Activated CD8-positive, alpha-beta memory T cell treated with anti-CD3 and anti-CD28 coated beads for 36 hours (primary cell): ENCODE results near the gene SLC1A2. TPM values are rescaled to one million over a fixed set of nuclear protein-coding genes. Genes with fewer than 3 reads are reported as not detected.

Experiments
- CTCF ChIA-PET: fragments of 350-600 bp; sonication (Branson Sonifier 250); formaldehyde crosslinking; loops from one replicate; lab custom pipeline; 2021; ENCODE audit warnings: antibody characterized with exemption; lab: Charles Lee
- POLR2A ChIA-PET: fragments of 350-600 bp; sonication (Branson Sonifier 250); formaldehyde crosslinking; loops from one replicate; lab custom pipeline; 2021; ENCODE audit warnings: antibody characterized with exemption; lab: Charles Lee
- total RNA-seq, 2 experiments: library from RNA; stranded (reverse); gene quantifications; one replicate each; pipeline ENCODE4 v1.2.3, GENCODE V29; 2021

Gene SLC1A2
- total RNA-seq, 2 experiments from 2014 or later = not detected

- ChIA-PET POLR2A (no interaction called here), CTCF (no interaction called here)
These were observed 59.3 kb downstream of the SLC1A2 start for GRCh38 chr11:35360055-35360530.

DNA sequence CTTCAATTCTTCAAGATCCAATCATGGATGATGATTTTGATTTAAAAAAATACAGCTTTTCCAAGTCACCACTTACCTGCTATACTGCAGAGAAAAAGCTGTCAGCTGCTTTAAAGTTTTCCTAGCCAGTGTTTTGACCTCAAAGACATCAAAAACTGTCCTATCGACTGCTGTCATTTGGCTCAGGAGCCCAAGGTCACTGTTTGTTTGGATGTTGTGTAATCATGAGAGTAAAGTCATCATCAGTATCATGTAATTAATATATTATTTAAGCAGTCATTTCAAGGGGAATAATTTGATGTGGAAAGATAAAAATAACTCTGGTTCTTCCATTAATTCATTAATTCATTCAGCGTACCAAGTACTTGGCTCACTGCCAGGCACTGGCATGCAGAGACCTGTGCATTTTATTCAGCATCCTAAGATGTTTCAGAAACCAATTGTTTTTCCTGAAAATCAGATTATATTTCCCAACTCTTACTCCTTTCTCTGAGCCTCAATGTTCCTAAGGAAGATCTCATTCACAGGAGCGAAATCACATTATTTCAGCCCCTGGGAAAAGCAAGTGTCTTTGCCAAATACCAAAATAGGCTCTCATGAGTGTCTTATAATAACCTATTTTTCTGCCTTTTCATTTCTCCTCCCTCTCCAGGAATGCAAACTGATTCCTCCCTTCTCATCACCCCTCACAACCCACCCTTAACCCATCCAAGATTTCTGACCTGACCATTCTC, 59.9 kb downstream of the SLC1A2 start:
- CTCF ChIA-PET = no interaction called here

GRCh38 chr11:35358391-35358790, 61.0 kb downstream of the SLC1A2 start:
- ChIA-PET POLR2A (no interaction called here), CTCF (no interaction called here)

More for the DNA sequence above, 59.9 kb downstream of the SLC1A2 start:
- POLR2A ChIA-PET = no interaction called here

- CTCF ChIA-PET = no interaction called here
- POLR2A ChIA-PET = no interaction called here
These were observed 61.4 kb downstream of the SLC1A2 start for GRCh38 chr11:35357923-35358322.

DNA sequence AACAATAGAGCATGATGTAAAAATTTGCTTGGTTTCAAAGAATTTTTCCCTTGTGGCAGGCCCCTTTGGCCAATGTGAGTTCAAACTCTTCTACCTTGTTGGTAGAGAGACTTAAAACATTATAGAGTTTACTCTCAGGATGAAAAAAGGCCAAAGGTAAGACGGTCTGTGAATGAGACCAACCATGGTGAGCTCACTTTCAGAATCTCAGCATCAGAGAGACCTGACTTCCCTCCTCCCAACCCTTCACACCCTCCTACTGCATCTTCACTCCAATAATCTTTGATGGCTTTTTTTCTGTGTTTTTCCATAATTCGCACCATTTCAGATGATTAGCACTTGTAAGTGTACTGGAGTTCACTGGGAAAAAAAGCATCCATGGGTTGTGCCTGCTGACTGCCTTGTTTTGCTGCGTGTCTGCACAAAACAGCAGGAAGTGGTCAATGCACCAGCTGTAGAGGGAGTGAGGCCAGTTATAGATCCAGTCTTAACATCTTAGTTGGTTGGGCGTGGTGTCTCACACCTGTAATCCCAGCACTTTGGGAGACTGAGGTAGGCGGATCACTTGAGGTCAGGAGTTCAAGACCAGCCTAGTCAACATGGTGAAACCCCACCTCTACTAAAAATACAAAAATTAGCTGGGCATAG, 64.1 kb downstream of the SLC1A2 start:
- ChIA-PET POLR2A (no interaction called here), CTCF (no interaction called here)

DNA sequence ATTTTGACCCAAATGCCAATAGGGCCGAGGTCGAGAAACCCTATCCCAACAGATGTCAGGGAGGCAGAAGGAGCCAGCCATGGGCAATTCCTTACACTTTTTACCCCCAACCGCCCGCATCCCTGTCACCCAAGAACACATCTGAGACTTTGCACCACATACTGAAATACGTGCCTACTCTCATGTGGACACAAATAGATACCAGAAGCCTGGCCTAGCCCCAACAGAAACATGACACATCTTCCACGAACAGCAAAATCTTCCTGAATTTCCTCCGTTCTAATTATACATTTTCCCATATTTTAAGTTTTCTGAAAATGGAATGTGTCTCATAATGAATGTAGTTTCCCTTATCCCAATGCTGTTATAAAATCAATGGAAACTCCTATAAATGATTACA, 64.7 kb downstream of the SLC1A2 start:
- ChIA-PET POLR2A (no interaction called here), CTCF (no interaction called here)

GRCh38 chr11:35352077-35352888, 67.1 kb downstream of the SLC1A2 start:
- POLR2A ChIA-PET = no interaction called here
- CTCF ChIA-PET = interaction anchor here (0.6 kb wide), 1 partner anchor 31 kb away, joined by 3 read pairs; no protein-coding TSS in a partner anchor

GRCh38 chr11:35349897-35350296, 69.5 kb downstream of the SLC1A2 start:
- CTCF ChIA-PET = interaction anchor here (1.4 kb wide), 1 partner anchor 9 kb away, joined by 4 read pairs; no protein-coding TSS in a partner anchor
- POLR2A ChIA-PET = no interaction called here

DNA sequence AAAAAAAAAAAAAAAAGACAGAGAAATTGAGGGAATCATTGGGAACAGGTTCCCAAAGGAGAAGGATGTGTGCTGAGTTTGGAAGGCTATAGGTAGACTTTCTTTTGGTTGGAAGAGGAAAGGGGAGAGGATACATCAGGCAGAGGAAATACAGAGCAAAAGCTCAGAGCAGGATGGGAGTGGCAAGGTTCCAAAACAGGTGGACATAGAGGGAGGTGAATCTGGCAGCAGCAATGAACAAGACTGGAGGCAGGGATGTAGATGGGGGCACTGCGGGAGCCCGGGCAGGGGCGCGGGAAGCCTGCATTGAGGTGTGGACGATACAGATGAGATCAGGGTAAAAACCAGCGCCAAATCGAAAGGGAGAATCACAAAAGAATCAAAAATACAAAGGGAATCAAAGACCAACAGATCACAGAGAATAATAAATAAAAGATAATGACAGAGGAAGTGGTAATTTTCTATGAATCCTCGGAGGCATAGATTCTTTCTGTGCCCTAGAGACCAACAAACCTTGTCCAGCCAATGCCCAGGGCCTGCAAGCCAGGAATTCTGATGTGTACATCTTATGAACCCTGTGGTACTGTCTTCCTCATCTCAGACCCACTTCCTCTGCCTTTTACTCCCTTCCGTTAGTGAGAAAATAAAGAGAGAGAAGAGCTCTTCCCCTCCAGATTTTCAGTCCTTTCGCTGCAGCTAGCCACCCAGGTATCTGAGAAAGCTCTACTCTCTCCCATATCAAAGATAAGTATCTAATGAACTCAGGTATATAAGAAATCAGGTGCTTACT, 70.3 kb downstream of the SLC1A2 start:
- CTCF ChIA-PET = interaction anchor here (0.7 kb wide), 1 partner anchor 56 kb away, joined by 3 read pairs; no protein-coding TSS in a partner anchor
- POLR2A ChIA-PET = no interaction called here

DNA sequence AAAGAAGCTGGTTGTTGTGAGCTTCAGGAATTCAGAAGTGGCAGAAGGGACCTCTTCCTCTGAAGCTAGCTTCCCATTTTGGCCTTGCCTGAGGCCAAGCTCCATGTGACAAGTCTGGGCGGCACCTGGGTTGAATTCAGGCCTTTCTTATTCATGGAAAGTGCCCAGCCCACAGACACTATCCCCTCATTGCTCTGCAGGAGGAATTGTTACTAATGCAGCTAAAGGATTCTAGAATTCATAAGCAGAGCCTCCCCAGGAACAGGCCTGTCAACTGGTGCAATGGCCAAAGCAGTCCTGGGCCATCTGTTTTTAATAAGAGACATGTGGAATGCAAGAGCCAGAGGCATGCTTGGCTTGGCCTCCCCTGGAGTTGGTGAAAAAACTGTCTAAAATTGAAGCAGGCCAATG, 71.4 kb downstream of the SLC1A2 start:
- ChIA-PET CTCF (no interaction called here), POLR2A (no interaction called here)

DNA sequence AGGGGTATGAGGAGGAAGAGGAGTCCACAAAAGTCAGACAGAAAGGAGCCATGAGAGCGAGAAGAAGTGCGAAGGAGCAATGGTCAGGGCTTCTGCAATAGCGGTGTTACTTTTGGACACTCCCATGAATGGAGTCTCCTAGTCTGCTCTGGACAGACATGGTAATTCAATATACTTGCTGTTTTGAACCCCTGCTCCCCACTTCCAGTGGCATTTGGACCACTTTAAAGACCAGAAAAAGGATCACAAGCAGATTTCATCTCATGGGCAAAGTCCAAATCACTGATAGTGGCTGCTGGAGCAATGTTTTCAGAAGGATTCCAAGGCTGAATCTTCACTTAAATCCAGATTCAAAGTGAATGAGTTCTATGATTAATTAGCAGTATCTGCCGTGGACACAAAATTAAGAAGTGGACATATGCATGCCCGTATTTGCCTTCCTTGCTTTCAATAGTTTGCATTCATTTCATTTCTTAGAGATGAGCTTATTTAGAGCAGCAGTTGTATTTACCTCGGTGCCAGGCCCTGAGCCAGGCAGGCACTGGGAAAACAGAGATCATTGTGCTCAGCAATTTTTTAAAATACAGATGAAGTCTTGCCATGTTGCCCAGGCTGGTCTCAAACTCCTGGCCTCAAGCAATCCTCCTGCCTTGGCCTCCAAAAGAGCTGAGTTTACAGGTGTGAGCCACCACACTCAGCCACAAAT, 72.0 kb downstream of the SLC1A2 start:
- POLR2A ChIA-PET = no interaction called here
- CTCF ChIA-PET = no interaction called here

DNA sequence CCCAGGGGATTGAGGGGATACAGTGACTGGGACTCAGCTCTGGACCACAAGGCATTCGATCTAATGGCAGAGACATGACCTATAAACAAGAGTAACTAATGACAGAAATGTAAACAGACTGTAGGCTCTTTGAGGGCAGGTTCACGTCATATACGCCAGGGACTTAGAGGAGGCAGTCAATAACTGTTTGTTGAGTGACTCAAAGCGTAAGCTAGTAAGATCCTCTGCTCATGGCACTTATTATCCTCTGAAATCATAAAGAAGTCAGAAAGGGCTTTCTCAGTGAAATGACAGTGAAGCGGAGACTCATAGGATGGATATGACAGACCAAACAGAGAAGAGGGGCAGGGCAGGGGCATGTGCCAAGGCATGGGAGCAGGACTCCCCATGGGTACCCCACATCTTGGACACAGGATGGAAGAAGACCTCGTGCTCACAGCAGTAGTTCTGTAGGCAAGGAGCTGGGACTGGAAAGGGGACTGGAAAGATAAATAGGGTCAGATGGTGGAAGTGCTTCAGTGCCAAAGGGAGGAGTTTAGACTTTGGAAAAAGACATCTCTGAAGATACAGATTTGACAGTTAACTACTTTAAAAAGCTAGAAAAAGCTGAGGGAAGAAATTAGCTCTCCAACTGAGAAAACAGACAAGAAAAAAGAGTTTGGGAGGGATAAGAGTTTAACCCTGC, 72.7 kb downstream of the SLC1A2 start:
- ChIA-PET POLR2A (no interaction called here), CTCF (no interaction called here)

DNA sequence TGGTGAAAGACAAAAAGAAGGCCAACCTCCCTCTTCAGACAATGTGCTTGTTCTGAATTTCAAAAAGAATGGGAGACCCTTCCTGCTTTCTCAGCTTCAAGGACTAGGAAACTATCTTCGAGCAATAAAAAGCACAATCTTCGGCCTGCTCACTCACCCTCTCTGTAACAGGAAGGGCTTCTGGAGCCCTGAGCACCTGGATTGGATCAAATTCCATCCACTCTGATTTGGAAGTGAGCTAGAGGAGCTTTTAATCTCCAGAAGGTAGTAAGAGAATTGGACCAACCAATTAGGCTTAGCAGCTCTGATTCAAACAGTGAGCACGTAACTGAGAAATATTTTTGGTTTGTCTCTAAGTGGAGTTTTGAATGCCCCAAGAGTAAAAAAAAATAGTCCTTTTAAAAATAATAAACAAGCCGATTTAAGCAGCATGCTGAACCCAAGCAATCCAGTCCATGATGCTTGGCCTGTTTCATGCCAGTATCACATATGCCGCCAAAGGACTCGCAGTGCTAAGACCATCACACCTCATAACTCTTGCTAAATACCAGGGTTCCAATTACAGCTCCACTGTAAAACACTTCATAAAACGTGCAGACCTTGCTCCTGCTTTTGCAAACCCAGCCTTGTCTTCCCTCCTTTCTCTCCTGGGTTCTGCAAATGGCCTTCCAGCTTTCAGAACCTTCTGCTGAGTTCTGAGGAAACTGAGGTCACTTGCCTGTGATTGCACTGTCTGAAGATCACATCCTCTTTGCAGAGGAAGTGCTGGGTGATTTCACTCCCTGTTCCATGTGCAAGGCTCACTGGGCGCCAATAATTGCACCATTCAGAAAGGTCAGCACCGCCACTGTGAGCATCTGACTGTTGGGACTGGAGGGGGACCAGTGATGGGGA, 74.4 kb downstream of the SLC1A2 start:
- ChIA-PET CTCF (interaction anchor here (0.6 to 1.0 kb wide), 2 partner anchors 15 to 303 kb away, joined by 3 read pairs; no protein-coding TSS in a partner anchor), POLR2A (no interaction called here)

- ChIA-PET POLR2A (no interaction called here), CTCF (no interaction called here)
These were observed 76.2 kb downstream of the SLC1A2 start for GRCh38 chr11:35343033-35343598.

GRCh38 chr11:35340715-35341114, 78.6 kb downstream of the SLC1A2 start:
- ChIA-PET CTCF (interaction anchor here (1.9 kb wide), 1 partner anchor 10 kb away, joined by 4 read pairs; no protein-coding TSS in a partner anchor), POLR2A (no interaction called here)

DNA sequence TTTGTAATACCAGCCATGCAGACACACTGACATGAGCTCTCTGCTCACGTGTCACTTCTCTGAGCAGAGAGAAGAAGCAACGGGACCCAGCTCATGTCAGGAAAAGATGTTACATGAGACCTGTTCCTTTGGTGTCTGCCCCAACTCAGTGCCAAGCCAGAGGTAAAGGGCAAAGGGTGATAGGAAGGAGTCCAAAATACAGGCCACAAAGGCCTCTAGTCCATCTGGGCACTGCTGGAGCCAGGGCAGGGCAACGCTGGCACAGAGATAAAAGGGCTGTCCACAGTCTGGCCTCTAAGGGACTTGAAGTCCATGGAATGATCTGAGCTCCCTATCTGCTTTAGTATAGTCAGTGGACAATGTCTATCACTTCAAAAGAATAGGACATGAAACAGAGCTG, 79.3 kb downstream of the SLC1A2 start:
- ChIA-PET CTCF (interaction anchor here (1.9 kb wide), 1 partner anchor 10 kb away, joined by 4 read pairs; no protein-coding TSS in a partner anchor), POLR2A (no interaction called here)

- POLR2A ChIA-PET = no interaction called here
- CTCF ChIA-PET = no interaction called here
These were observed 80.4 kb downstream of the SLC1A2 start for GRCh38 chr11:35338921-35339320.
